ENCODE results near the gene OSBPL2.

GRCh38 chr20:62233684-62234083, 4.6 kb upstream of the OSBPL2 start:
- TF ChIP-seq, protein P1, sequence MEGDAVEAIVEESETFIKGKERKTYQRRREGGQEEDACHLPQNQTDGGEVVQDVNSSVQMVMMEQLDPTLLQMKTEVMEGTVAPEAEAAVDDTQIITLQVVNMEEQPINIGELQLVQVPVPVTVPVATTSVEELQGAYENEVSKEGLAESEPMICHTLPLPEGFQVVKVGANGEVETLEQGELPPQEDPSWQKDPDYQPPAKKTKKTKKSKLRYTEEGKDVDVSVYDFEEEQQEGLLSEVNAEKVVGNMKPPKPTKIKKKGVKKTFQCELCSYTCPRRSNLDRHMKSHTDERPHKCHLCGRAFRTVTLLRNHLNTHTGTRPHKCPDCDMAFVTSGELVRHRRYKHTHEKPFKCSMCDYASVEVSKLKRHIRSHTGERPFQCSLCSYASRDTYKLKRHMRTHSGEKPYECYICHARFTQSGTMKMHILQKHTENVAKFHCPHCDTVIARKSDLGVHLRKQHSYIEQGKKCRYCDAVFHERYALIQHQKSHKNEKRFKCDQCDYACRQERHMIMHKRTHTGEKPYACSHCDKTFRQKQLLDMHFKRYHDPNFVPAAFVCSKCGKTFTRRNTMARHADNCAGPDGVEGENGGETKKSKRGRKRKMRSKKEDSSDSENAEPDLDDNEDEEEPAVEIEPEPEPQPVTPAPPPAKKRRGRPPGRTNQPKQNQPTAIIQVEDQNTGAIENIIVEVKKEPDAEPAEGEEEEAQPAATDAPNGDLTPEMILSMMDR (conservative IDR thresholded peaks at IDR 0.05; ENCODE audit: low read length) = no peak
- no peak for TF ChIP-seq EZH2phosphoT487 (IDR thresholded peaks at IDR 0.05; ENCODE audit: borderline replicate concordance, low read depth, low read length)

Measured in OCI-LY7 (cell line).